ENCODE data around the gene HOXC4. TPM values are rescaled to one million over a fixed set of nuclear protein-coding genes. Genes with fewer than 3 reads are reported as not detected.

HOXC4 gene
- total RNA-seq, 2 experiments from 2014 or later, result not detected

DNA sequence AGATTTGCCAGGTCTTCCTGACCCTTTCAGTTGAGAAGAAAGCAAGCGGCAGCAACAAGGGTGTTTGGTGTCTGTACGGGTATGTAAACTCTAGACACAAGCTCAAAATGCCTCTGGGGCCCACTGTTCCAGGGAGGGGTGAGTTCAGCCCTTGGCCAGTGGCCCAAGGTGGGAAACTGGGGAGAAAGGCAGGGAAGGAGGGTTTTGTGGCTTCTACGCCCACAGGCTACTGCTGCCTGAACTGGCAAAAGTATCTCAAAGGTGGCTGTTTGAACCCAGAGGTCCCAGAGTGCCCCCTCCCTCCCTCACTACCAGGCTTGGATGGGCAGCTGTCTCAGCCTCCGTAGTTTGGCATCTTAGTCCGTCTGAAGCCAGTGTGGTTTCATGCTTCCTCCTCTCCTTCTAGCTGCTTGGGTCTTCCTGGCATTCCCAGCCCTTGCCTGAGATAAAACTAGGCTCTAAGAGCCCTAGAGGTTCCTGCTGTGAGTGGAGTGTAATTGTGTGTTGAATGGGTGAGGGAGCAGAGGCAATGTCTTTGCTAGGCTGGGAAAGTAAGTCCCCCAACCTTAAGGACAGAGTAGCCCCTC is 15.3 kb upstream of the HOXC4 start:
- no peaks in the 10 kb centered on the region for H3K36me3 ChIP-seq (ENCODE audit: insufficient read depth, low read length)
- H3K36me3 Mint-ChIP-seq (ENCODE audit: low read depth), result no peaks in the 10 kb centered on the region
- peaks cover 8% of the 10 kb centered on the region for H3K4me1 Mint-ChIP-seq (ENCODE audit: low read depth)
- intact Hi-C loops (cut with DNase I, micrococcal nuclease), result no loop called here
- H3K9me3 Mint-ChIP-seq, result no peaks in the 10 kb centered on the region
- H3K9me3 ChIP-seq (ENCODE audit: control insufficient read depth in 1 of 2, insufficient read depth in 1 of 2, low read length in 2 of 2), result peaks cover under 1 to 21% of the 10 kb centered on the region in 2 experiments
- no peak overlapping the region for H3K27ac ChIP-seq (ENCODE audit: low read depth in 1 of 2, low read length in 2 of 2)
- TF ChIP-seq, protein P1, sequence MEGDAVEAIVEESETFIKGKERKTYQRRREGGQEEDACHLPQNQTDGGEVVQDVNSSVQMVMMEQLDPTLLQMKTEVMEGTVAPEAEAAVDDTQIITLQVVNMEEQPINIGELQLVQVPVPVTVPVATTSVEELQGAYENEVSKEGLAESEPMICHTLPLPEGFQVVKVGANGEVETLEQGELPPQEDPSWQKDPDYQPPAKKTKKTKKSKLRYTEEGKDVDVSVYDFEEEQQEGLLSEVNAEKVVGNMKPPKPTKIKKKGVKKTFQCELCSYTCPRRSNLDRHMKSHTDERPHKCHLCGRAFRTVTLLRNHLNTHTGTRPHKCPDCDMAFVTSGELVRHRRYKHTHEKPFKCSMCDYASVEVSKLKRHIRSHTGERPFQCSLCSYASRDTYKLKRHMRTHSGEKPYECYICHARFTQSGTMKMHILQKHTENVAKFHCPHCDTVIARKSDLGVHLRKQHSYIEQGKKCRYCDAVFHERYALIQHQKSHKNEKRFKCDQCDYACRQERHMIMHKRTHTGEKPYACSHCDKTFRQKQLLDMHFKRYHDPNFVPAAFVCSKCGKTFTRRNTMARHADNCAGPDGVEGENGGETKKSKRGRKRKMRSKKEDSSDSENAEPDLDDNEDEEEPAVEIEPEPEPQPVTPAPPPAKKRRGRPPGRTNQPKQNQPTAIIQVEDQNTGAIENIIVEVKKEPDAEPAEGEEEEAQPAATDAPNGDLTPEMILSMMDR (IDR thresholded peaks at IDR 0.05), result no peak
- ATAC-seq (ENCODE audit: poor library complexity), result no peak
- ChIA-PET POLR2A (no interaction called here), CTCF (no interaction called here)
- H3K27ac Mint-ChIP-seq, result no peak overlapping the region
- DNase-seq, result no peak
- H3K4me3 Mint-ChIP-seq, result no peak overlapping the region
- H3K4me1 ChIP-seq (ENCODE audit: insufficient read depth, low read length), result peaks cover 16% of the 10 kb centered on the region
- peaks cover 96% of the 10 kb centered on the region for H3K27me3 Mint-ChIP-seq
- no peak overlapping the region for H3K4me3 ChIP-seq (ENCODE audit: low read length)
- H3K27me3 ChIP-seq (ENCODE audit: control insufficient read depth in 1 of 2, insufficient read depth in 2 of 2, low read length in 2 of 2), result peaks cover 86 to 95% of the 10 kb centered on the region in 2 experiments

DNA sequence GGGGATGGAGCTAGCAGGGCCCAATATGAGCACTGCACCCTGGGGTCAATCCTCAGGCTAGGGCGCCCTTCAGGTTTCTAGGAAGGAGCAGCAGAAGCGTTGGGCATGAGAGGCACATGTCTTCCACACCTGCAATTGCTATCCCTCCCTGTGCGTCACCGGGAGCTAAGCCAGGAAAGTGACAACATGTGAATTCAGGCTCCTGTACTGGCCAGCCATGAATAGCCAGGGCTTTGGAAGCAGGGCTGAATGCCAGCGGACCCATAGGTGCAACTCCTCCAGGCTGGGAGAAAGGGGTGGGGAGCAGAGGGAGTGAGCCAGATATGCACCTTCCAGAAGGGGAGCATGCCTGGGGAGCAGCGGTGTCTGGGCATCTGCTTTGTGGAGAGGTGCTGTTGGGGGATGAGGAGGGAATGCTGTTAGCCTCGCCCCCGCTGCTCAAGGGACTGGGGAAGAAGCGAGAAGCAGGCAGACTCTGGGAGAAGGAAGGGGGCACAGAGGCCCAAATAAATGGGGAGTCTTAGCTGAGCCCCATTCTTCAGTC is 14.7 kb upstream of the HOXC4 start:
- ChIA-PET CTCF (no interaction called here), POLR2A (no interaction called here)

DNA sequence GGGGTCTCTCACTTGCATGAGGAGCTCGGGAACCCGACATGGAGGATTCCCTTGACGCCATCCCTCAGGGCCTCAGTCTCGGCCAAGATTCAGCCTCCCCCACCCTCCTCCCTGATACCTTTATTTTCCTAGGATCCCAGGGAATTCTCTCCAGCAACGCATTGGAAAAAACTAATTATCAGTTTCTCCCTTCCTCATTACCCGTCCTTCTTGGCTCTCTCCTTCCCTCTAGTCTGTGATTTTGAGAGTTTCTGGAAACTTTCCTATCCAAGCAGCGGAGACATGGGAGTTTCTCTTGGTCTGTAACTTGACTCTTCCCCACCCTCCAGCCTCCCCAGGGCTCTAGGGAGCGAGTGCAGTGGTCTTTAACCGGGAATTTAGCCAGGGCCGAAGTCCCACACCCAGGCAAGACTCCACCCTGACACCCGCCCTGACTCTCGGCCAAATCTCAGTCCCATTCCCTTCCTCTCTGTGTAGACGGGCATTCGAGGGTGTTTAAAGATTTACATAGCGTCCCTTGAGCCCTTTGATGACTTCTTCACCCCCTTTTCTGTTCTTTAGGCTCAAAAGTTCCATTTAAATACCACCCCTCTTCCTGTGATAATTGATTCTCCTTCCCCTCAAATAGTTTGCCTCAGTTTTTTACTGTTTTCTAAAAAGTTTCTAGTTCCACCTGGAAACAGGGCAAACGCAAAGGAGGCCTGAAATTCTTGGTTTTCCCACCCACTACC is 14.1 kb upstream of the HOXC4 start:
- intact Hi-C loops (cut with DNase I, micrococcal nuclease), result no loop called here
- Histone ChIP-seq H3K9me3 (ENCODE audit: control insufficient read depth in 1 of 2, insufficient read depth in 1 of 2, low read length in 2 of 2) (peaks cover 0 to 11% of the 10 kb centered on the region in 2 experiments), H3K4me1 (ENCODE audit: insufficient read depth, low read length) (peaks cover 4% of the 10 kb centered on the region), H3K4me3 (ENCODE audit: low read length) (no peak overlapping the region), H3K36me3 (ENCODE audit: insufficient read depth, low read length) (no peaks in the 10 kb centered on the region), H3K27ac (ENCODE audit: low read depth in 1 of 2, low read length in 2 of 2) (no peak overlapping the region), H3K27me3 (ENCODE audit: control insufficient read depth in 1 of 2, insufficient read depth in 2 of 2, low read length in 2 of 2) (peaks cover 86 to 94% of the 10 kb centered on the region in 2 experiments)
- no peaks in the 10 kb centered on the region for H3K36me3 Mint-ChIP-seq (ENCODE audit: low read depth)
- DNase-seq (no peak), ATAC-seq (ENCODE audit: poor library complexity) (no peak)
- H3K9me3 Mint-ChIP-seq, result no peaks in the 10 kb centered on the region
- no peak overlapping the region for H3K27ac Mint-ChIP-seq
- H3K27me3 Mint-ChIP-seq, result peaks cover 97% of the 10 kb centered on the region
- TF ChIP-seq, protein P1 (IDR thresholded peaks at IDR 0.05), result no peak
- no peak overlapping the region for H3K4me3 Mint-ChIP-seq
- peaks cover 11% of the 10 kb centered on the region for H3K4me1 Mint-ChIP-seq (ENCODE audit: low read depth)
- CTCF ChIA-PET, result interaction anchor here (0.8 kb wide), 1 partner anchor 12 kb away, joined by 3 read pairs; no protein-coding TSS in a partner anchor
- POLR2A ChIA-PET, result no interaction called here

More for the DNA sequence above, 14.7 kb upstream of the HOXC4 start:
- TF ChIP-seq, protein P1 (IDR thresholded peaks at IDR 0.05), result no peak
- intact Hi-C loops (cut with DNase I, micrococcal nuclease), result no loop called here
- Mint-ChIP-seq H3K27ac (no peak overlapping the region), H3K27me3 (peaks cover 97% of the 10 kb centered on the region), H3K9me3 (no peaks in the 10 kb centered on the region), H3K4me1 (ENCODE audit: low read depth) (peaks cover 10% of the 10 kb centered on the region), H3K4me3 (no peak overlapping the region), H3K36me3 (ENCODE audit: low read depth) (no peaks in the 10 kb centered on the region)
- peaks cover 86 to 94% of the 10 kb centered on the region in 2 experiments for H3K27me3 ChIP-seq (ENCODE audit: control insufficient read depth in 1 of 2, insufficient read depth in 2 of 2, low read length in 2 of 2)
- H3K27ac ChIP-seq (ENCODE audit: low read depth in 1 of 2, low read length in 2 of 2), result no peak overlapping the region
- H3K4me1 ChIP-seq (ENCODE audit: insufficient read depth, low read length), result peaks cover 10% of the 10 kb centered on the region
- no peak overlapping the region for H3K4me3 ChIP-seq (ENCODE audit: low read length)
- peaks cover 0 to 16% of the 10 kb centered on the region in 2 experiments for H3K9me3 ChIP-seq (ENCODE audit: control insufficient read depth in 1 of 2, insufficient read depth in 1 of 2, low read length in 2 of 2)
- H3K36me3 ChIP-seq (ENCODE audit: insufficient read depth, low read length), result no peaks in the 10 kb centered on the region
- DNase-seq (no peak), ATAC-seq (ENCODE audit: poor library complexity) (no peak)

All from CD4-positive, alpha-beta T cell (primary cell).